ENCODE results near the gene FGA. TPM values are rescaled to one million over a fixed set of nuclear protein-coding genes. Genes with fewer than 3 reads are reported as not detected.

FGA gene
- total RNA-seq, 1 donor from 2014 or later, result not detected

GRCh38 chr4:154583677-154584076, 6.9 kb downstream of the FGA start:
- DNase-seq (ENCODE audit: extremely low read depth, low read depth, low spot score), result no peak

DNA sequence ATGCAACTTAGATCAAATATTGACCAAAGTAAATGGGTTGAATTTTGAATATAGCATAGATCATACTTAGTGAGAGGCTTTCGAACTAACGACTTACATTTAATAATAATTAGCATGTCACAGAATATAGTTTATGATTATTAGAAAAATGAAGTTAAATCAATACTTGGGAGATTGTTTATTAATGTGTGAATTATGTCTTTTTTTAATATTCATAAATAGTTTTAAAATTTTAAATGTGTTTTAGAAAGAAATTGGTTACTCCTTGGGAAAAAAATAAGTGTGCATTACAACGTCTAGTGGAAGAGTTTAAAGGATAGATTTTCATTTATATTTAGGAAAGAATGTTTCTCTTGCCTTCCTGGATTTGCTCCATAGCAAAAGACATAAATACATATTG, 7.3 kb downstream of the FGA start:
- no peak for DNase-seq (ENCODE audit: extremely low read depth, low read depth, low spot score)

DNA sequence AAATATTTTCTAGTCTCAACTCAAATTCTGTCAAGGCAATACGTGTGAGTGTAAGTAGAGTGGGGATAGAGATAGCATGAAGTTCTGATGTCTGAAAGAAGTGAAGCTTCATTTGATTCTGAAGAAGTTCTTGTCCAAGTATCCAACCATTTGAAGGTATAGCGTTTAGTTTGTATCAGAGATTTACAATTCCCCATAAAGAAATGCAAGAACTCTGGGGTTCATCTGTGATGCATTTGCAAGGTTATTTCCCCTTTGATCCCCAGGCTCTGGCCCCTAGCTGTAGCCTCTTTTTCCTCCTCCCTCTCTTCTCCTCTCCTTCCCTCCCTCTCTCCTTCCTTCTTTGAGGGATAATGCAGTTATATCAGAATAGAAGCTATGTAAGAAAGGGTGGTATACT, 7.8 kb downstream of the FGA start:
- DNase-seq (ENCODE audit: extremely low read depth, low read depth, low spot score), result no peak

GRCh38 chr4:154579927-154580326, 10.6 kb downstream of the FGA start:
- no peak for DNase-seq (ENCODE audit: extremely low read depth, low read depth, low spot score)

- no peak for DNase-seq (ENCODE audit: extremely low read depth, low read depth, low spot score)
These were observed 11.6 kb downstream of the FGA start for GRCh38 chr4:154578919-154579318.

DNA sequence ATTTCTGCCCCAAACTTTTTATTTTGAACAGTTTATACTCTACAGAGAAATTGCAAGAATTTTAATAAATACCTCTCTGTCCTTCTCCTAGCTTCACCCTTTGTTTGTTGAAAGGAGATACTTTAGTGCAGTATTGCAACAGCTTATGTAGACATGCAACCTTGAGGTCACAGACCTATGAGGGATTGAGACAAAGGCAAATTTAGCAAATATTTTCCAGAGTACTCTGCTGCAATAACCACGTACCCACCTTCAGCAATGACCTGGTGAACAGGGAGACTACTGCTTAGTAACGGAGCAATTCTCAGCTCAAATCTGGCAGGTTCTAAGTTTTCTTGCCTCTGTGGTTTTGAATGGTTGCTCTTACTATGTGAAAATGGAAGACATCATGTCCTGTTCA, 13.2 kb downstream of the FGA start:
- DNase-seq (ENCODE audit: extremely low read depth, low read depth, low spot score), result no peak

GRCh38 chr4:154574311-154574710, 16.2 kb downstream of the FGA start:
- no peak for DNase-seq (ENCODE audit: extremely low read depth, low read depth, low spot score)

DNA sequence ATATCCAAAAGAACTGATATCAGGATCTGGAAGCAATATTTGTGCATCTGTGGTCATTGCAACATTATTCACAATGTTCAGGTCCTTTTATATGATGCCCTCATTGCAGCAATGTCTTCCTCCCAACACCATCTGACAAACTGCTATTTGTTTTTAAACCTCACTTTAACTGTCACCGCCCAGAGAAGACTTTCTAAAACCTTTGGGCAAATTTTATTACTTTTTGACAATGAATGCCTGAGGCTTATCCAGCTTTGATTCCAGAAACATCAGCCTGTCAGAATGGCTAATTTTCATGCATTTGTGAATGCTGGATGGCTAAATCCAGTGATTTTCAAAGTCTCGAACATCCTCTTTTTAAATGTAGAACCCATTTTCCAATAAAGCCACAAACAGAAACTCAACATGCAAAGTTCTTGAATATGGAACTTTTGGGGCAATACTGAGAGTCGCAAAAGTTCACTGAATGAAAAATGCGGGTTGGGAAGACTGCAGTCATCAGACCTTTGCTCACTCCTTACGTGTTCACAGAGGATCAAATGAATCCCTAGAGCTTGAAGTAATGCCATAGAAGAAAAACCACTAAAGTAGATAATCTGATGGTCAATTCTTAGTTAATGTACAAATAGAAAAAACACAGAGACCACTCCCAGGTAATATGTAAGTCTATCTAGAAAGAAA, 17.2 kb downstream of the FGA start:
- no peak for DNase-seq (ENCODE audit: extremely low read depth, low read depth, low spot score)

- no peak for DNase-seq (ENCODE audit: extremely low read depth, low read depth, low spot score)
These were observed 21.0 kb downstream of the FGA start for GRCh38 chr4:154569584-154569983.

DNA sequence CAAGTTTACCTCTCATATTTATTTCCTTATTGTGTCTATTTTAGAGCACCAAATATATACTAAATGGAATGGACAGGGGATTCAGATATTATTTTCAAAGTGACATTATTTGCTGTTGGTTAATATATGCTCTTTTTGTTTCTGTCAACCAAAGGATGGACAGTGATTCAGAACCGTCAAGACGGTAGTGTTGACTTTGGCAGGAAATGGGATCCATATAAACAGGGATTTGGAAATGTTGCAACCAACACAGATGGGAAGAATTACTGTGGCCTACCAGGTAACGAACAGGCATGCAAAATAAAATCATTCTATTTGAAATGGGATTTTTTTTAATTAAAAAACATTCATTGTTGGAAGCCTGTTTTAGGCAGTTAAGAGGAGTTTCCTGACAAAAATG, 21.5 kb downstream of the FGA start:
- DNase-seq (ENCODE audit: extremely low read depth, low read depth, low spot score), result no peak

DNA sequence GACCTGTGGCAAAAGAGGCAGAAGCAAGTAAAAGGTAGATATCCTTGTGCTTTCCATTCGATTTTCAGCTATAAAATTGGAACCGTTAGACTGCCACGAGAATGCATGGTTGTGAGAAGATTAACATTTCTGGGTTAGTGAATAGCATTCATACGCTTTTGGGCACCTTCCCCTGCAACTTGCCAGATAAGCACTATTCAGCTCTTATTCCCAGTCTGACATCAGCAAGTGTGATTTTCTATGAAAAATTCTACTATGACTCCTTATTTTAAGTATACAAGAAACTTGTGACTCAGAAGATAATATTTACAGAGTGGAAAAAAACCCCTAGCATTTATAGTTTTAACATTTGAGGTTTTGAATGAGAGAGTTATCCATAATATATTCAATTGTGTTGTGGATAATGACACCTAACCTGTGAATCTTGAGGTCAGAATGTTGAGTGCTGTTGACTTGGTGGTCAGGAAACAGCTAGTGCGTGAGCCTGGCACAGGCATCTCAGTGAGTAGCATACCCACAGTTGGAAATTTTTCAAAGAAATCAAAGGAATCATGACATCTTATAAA, 23.8 kb downstream of the FGA start:
- no peak for DNase-seq (ENCODE audit: extremely low read depth, low read depth, low spot score)

- no peak for DNase-seq (ENCODE audit: extremely low read depth, low read depth, low spot score)
These were observed 24.8 kb downstream of the FGA start for GRCh38 chr4:154565704-154566103.

DNA sequence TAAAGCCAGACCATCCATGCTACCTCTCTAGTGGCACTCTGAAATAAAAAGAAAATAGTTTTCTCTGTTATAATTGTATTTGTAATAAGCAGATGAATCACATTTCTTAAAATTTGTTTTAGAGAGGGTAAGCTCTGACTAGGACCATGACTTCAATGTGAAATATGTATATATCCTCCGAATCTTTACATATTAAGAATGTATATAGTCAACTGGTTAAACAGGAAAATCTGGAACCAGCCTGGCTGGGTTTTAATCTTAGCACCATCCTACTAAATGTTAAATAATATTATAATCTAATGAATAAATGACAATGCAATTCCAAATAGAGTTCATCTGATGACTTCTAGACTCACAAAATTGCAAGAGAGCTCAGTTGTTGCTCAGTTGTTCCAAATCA, 26.2 kb downstream of the FGA start:
- DNase-seq (ENCODE audit: extremely low read depth, low read depth, low spot score), result no peak

- no peak for DNase-seq (ENCODE audit: extremely low read depth, low read depth, low spot score)
These were observed 27.8 kb downstream of the FGA start, which contains the start of gene FGB for GRCh38 chr4:154562697-154563254. Gene FGB (plus strand): TSS chr4:154563011. CDS start chr4:154563019, 8 bp downstream.

DNA sequence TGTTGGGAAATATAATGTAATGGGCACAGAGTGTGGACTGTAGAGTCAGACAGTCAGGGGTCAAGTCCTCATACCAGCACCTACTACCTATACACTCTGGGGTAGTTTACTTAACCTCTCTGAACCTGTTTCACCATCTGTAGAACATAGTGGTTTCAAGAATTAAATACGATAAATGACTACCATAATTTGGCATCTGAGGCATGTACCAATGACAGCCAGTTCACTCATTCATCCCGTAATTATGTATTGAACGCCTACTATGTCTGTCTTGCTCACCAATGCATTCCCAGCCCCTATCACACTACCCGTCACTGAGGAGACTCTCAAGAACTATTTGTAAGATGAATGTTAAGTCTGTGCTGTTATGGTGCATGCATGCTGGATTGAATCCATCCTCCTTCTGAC, 29.7 kb downstream of the FGA start:
- no peak for DNase-seq (ENCODE audit: extremely low read depth, low read depth, low spot score)

- DNase-seq (ENCODE audit: extremely low read depth, low read depth, low spot score), result no peak
These were observed 30.1 kb downstream of the FGA start for GRCh38 chr4:154560419-154560801.

- no peak for DNase-seq (ENCODE audit: extremely low read depth, low read depth, low spot score)
These were observed 30.8 kb downstream of the FGA start for GRCh38 chr4:154559494-154560418.

- no peak for DNase-seq (ENCODE audit: extremely low read depth, low read depth, low spot score)
These were observed 31.4 kb downstream of the FGA start for GRCh38 chr4:154559141-154559493.

DNA sequence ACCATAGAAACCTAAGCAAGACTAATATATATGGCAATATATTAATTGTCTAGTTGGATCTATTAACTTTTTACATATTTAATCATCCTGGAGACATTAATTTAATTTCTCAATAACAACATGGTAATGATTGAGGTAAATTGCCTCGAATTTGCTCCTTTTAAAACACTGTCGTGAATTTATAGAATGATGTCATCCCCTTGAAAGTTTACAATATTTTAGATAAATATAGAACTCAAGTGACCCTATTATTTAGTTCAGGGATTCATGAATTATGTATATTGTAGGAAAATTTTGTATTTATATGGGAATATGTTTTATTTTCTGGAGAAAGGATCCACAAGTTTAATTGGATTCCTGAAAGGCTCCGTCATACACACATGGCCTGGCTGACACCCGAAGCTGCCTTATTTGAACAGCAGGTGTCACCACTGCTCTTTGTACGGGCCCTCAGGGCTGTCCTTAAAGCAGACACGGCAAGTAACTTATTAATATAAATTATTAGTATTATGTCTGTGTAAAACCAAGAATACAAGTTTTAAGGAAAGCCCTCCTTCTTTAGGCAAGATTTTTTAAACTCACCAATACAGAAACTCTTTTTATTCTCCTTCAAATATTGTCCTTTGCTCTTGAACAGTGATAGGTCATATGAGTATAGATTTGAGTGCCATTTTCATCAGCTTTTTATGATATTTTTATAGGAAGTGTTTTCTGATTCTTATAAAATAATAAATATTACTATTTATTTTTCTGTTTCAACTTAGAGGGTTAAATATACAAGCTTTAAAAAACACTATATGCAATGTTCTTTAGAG, 38.5 kb downstream of the FGA start:
- DNase-seq (ENCODE audit: extremely low read depth, low read depth, low spot score), result peak; percentile 42

GRCh38 chr4:154549894-154550790, 40.4 kb downstream of the FGA start, which contains the start of gene PLRG1:
Gene PLRG1 (minus strand): TSS chr4:154550400. CDS start chr4:154550308, 92 bp downstream.
- peak; percentile 71 for DNase-seq (ENCODE audit: extremely low read depth, low read depth, low spot score)

Data from glomerular endothelial cell (primary cell).